HG02970 (cell line): ENCODE data around the gene NISCH.
A peak's percentile ranks its signal among the peaks of the same experiment; 100 is the strongest.

Source experiments
- ATAC-seq: cut with Tn5 transposase; IDR thresholded peaks from one replicate; pipeline ENCODE4 v1.9.1; 2021; ENCODE audit warnings: mild to moderate bottlenecking, moderate library complexity, moderate number of reproducible peaks; ENCODE audit not compliant: unreplicated experiment, low FRiP score

NISCH gene

DNA sequence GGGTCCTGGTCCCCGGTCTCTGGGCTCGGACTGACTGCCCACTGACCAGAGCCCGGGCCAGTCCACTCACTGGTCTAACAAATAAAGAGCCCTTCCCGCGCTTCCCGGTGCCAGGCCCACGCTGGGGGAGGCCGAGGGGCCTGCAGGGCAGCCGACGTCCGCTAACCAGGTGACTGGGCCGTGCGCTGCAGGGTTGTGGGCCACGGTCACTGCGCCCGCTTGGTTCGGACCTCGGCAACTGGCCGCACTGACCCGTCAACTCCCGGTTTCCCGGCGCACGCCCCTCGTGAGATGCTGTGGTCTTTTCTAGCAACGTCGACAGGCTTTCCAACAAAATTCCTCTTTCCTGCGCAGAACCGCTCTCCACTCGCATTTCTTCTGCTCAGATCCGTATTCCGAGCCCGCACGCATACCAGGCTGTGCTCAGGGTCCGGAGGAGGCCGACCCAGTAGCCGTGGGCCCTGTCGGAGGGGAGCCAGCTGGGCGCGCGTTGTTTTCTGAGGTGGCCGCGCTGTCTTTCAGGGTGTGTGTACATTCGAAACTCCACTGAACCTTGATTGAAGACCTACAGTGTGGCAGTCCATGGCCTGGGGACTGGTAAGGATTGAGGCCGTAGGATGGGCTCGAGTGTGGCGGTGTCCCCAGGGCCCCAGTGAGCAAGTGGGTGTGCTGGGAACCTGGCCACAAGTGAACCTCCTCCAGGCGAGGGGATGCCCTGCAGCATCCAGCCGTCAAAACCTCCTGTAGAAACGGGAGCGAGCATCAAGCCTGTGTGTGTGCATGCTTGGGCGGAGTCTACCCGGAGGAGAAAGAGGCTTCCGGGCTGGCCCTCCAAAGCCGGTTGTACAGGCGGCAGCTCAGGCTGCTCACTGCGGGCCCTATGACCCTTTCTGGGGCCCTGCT is 79.1 kb downstream of the NISCH start:
- ATAC-seq: no peak

DNA sequence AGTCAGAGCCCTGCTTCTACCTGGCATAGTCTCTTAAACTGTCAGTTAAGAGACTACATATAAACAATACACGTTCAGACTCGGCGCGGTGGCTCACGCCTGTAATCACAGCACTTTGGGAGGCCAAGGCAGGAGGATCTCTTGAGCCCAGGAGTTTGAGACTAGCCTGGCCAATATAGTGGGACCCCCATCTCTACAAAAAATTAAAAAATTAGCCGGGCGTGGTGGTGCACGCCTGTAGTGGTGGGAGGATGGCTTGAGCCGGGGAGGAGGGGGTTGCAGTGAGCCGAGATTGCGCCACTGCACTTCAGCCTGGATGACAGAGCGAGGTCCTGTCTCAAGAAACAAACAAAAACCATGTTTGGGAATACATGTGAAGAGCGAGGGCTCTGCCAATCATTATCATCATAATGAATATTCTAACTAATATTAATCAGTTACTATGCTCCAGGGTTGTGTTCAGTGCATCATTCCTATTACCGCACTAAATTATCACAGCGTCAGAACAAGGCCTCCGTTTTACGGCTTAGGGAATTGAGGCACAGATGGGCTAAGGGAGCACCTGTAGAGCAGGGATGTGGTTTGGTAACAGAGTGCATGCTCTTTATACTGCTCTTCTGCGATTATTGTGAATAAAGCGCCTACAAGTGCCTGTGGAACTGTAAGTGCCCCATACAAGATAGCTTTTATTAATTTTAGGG is 80.2 kb downstream of the NISCH start:
- no peak for ATAC-seq

DNA sequence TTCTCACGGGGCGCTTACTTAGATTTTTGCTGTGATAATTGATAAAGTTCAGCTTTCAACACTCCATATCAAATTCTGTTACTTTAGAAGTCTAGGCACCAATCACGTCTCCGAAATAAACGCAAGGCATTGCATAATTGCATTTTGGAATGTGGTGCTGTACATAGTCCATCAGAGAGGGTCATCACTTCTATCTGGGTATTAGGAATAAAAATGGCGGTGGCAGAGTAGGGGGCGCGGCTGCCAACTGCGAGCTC is 80.6 kb downstream of the NISCH start:
- no peak for ATAC-seq

DNA sequence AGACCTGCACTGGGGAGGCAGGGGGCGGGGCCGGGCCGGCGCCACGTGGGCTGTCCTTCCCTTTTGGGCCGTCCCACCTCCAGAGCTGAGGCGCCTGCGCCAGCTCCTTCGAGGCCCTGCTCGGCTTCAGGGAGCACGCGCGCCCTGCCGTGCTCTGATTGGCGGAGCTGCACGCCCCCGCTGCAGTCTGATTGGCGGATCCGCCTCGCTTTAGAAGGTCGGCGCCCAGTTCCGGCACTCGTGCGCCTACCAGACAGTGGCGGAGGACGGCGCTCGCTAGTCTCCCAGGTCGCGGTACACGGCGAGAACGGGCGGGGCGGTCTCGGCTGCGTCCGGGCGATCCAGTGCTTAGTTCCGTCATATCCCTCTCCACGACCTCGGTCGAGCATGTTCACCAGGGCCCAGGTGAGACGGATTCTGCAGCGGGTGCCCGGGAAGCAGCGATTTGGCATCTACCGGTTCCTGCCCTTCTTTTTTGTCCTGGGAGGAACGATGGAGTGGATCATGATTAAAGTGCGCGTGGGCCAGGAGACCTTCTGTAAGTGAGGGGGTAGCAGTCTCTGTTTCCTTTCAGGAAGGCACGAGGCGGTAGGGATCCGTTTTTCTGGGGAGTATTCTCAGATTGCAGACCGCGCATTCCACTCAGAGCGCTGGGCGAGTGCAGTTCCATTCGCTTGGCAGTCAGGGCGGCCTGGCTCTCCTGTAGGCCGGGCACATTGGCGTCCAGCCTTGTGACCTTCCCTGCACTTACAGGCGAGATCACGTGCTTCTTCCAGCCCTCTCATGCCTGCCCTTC is 81.2 kb downstream of the NISCH start, which contains the start of gene UQCC5:
Gene UQCC5, plus strand, starts transcription at position 237 of the 796 bp plus-strand sequence. Its CDS starts 151 bp downstream, at position 388.
- ATAC-seq: peak; percentile 82

DNA sequence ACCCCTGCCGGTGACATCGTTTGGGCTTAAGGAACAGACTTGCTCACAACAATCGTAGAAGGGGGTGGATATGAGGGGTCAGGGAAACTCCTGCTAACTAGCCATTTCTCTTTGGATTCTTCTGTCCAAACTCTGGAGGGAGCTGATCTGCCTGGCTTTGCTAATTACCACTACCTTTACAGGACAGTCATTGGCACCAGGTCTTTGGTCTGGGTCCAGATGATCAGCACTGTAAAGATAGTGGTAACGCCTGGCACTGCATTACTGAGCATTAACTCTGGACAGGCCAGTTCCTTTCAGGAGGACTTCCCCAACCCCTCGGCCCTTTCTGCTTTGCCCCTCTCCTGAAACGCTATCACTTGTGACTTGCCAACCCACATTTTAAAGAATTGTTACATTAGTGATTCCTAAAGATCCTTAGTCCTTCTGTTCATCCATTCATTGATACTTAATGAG is 81.8 kb downstream of the NISCH start:
- no peak for ATAC-seq

DNA sequence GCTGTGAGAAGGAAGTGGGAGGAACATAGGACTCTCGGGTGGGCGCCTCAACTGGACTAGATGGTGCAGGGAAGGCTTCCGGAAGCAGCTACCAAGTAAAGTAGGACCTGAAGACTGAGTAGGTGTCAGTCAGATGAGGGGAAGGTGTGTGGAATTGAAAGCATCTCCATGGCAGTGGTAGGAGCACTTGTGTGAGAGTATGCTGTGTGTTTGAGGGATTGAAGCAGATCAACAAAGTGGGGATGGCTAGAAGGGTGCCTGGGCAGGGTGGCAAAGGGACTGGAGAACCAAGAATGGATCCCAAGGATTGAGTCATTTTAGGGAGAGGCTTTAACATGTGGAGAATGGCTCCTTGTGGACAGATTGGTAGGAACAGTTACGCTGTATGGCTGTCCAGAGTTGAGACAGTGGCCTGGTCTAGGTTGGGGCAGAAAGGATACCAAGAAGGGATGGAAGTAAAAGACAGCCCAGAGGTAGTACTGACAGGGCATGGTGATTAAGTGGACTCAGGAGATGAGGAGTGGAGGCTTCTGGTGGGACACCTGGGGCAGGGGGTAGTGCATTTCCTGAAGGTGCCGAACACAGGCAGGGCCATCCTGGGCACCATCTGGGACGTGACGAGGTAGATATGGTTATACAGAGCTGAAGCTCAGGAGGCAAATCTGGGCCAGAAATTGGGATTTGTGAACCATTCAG is 82.5 kb downstream of the NISCH start:
- ATAC-seq: no peak

DNA sequence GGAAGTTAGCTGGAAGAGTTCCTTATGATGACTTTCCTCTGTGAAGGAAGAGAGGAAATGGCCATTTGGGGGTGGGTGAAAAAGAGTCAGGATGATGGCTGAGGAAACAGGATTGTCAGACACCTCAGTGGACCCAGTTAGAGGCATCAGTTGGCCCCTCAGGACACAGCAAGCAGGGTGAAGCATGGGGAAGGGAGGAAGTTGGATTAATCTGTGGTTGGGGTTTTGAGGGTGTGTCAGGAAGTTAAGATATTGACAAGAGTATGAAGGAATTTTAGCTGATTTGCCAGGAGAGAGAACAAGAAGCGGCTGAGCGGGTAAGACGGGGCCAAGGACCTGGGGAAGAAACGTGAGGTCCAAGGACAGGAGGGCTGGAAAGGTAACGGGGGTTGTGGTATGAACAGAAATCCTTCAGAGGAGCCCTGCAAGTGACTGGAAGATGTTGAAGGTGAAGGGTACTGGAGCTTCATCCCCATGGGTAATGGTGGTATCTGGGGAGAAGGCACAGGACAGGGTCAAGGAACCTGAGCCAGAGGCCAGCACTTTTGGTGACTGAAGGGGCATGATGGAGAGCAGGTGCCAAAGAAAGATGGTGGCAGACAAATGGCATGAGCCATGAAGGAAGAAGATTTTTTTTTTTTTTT is 83.7 kb downstream of the NISCH start:
- no peak for ATAC-seq

DNA sequence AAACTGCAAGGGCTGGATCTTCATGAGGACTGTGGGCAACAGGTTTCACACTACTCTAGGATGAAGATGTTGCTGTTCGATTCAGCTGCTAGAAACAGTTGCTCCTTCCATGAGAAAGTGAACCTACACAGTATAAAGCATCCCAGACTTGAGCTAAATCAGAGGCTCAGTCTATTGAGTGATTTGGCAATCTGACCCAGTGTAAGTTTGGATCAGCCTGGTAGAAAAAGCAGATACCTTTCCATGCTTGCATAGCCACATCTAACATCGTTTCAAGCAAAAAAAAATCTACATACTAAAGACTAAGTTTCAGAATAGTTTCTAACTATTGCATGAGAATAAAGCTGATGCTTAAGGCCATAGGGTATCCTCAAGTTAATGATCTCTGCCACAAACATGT is 85.6 kb downstream of the NISCH start:
- no peak for ATAC-seq
